Suprapubic skin (tissue), 3 donors: ENCODE measurements around the gene WDR46.

Experiments used
- POLR2AphosphoS5 ChIP-seq, 3 donors: sonication (generic); formaldehyde crosslinking; IDR thresholded peaks; one replicate each; pipeline ENCODE4 v1.6.1; 2017; ENCODE audit warnings: antibody characterized with exemption in 3 of 3
- TF ChIP-seq, protein P1 (sequence below), 2 donors: fragments of 200-600 bp in 1 of 2; fragments of 450-650 bp in 1 of 2; sonication (generic) in 1 of 2; IDR thresholded peaks; one replicate each; pipeline ENCODE4 v1.5.1; 2016 to 2019; ENCODE audit warnings: antibody characterized with exemption in 2 of 2, mild to moderate bottlenecking in 1 of 2, moderate library complexity in 1 of 2

DNA sequence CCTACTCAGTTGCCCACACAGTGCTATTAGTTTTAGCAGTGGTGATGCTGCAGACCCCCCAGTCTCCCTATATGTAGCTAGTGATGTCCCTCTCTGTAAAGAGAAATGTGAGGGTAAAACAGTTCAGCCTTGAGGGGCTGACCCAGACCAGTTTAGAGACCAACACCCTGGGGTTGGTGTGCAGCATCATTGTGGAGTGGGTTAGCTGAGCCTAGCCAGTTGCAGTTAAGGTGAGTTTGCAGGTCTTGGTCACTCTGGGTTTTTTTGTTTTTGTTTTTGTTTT lies 12.5 kb downstream of the WDR46 start:
- TF ChIP-seq, protein P1, sequence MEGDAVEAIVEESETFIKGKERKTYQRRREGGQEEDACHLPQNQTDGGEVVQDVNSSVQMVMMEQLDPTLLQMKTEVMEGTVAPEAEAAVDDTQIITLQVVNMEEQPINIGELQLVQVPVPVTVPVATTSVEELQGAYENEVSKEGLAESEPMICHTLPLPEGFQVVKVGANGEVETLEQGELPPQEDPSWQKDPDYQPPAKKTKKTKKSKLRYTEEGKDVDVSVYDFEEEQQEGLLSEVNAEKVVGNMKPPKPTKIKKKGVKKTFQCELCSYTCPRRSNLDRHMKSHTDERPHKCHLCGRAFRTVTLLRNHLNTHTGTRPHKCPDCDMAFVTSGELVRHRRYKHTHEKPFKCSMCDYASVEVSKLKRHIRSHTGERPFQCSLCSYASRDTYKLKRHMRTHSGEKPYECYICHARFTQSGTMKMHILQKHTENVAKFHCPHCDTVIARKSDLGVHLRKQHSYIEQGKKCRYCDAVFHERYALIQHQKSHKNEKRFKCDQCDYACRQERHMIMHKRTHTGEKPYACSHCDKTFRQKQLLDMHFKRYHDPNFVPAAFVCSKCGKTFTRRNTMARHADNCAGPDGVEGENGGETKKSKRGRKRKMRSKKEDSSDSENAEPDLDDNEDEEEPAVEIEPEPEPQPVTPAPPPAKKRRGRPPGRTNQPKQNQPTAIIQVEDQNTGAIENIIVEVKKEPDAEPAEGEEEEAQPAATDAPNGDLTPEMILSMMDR (IDR thresholded peaks at IDR 0.05), result no peak
- TF ChIP-seq POLR2AphosphoS5 (IDR thresholded peaks at IDR 0.05), result no peak
